Measurements from ENCODE around the gene TMEM253.

Gene TMEM253

DNA sequence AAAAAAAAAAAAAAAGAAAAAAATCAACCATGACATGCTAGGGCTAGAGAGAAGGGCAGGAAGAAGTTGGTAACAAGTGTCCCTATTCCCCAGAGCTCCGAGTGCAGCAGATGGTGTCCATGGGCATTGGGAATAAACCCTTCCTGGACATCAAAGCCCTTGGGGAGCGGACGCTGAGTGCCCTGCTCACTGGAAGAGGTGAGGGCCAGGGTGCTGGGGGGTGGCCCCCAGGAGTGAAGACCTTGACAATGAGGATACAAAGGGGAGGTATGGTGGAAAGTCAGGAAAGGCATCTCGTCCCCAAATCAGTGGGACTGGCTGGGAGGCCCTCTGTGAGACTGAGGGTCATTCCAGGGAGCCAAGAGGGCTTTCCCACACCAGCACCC lies 14.0 kb upstream of the TMEM253 start:
- no peak overlapping the region for H3K4me3 ChIP-seq (ENCODE audit: low read depth, low read length)

GRCh38 chr14:21087294-21088091 lies 13.4 kb upstream of the TMEM253 start:
- H3K4me3 ChIP-seq (ENCODE audit: low read depth, low read length) = no peak overlapping the region
- TF ChIP-seq, protein P1, sequence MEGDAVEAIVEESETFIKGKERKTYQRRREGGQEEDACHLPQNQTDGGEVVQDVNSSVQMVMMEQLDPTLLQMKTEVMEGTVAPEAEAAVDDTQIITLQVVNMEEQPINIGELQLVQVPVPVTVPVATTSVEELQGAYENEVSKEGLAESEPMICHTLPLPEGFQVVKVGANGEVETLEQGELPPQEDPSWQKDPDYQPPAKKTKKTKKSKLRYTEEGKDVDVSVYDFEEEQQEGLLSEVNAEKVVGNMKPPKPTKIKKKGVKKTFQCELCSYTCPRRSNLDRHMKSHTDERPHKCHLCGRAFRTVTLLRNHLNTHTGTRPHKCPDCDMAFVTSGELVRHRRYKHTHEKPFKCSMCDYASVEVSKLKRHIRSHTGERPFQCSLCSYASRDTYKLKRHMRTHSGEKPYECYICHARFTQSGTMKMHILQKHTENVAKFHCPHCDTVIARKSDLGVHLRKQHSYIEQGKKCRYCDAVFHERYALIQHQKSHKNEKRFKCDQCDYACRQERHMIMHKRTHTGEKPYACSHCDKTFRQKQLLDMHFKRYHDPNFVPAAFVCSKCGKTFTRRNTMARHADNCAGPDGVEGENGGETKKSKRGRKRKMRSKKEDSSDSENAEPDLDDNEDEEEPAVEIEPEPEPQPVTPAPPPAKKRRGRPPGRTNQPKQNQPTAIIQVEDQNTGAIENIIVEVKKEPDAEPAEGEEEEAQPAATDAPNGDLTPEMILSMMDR (IDR thresholded peaks at IDR 0.05; ENCODE audit: low read depth, low read length) = no peak

More for the DNA sequence above, 14.0 kb upstream of the TMEM253 start:
- TF ChIP-seq, protein P1 (IDR thresholded peaks at IDR 0.05; ENCODE audit: low read depth, low read length) = no peak

DNA sequence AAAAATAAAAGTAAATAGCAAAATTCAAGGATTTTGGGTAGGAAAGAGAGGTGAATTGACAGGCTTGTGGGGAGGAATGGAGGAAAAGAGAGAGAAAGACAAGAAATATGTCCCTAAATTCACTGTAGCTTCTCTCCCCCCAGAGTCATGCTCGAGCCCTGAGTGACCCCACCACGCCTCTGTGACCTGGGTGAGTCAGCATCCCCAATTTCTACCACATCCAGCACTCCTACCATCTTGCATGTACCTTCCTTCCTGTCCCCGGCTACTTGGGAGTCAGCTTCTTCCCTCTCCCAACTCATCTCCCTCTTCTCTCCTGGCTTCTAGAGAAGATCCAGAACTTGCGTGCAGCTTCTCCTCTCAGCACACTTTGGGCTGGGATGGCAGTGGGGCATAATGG lies 12.2 kb upstream of the TMEM253 start:
- H3K4me3 ChIP-seq (ENCODE audit: low read depth, low read length) = no peak overlapping the region
- TF ChIP-seq, protein P1 (IDR thresholded peaks at IDR 0.05; ENCODE audit: low read depth, low read length) = no peak

DNA sequence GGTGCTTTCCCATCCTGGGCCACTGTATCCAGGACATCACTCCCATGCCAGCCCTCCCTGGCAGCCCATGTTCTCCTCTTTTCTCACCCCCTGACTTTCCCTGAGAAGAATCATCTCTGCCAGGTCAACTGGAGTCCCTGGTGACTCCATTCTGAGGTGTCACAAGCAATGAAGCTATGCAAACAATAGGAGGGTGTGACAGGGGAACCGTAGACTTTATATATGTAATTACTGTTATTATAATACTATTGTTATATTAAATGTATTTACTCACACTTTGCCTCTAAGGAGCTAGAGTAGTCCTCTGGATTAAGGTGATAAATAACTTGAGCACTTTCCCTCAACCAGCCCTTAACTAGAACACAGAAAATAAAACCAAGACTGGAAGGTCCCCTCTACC lies 11.6 kb upstream of the TMEM253 start:
- TF ChIP-seq, protein P1 (IDR thresholded peaks at IDR 0.05; ENCODE audit: low read depth, low read length) = no peak
- no peak overlapping the region for H3K4me3 ChIP-seq (ENCODE audit: low read depth, low read length)

- no peak overlapping the region for H3K4me3 ChIP-seq (ENCODE audit: low read depth, low read length)
- TF ChIP-seq, protein P1 (IDR thresholded peaks at IDR 0.05; ENCODE audit: low read depth, low read length) = no peak
These were observed 11.0 kb upstream of the TMEM253 start for GRCh38 chr14:21089877-21090193.

DNA sequence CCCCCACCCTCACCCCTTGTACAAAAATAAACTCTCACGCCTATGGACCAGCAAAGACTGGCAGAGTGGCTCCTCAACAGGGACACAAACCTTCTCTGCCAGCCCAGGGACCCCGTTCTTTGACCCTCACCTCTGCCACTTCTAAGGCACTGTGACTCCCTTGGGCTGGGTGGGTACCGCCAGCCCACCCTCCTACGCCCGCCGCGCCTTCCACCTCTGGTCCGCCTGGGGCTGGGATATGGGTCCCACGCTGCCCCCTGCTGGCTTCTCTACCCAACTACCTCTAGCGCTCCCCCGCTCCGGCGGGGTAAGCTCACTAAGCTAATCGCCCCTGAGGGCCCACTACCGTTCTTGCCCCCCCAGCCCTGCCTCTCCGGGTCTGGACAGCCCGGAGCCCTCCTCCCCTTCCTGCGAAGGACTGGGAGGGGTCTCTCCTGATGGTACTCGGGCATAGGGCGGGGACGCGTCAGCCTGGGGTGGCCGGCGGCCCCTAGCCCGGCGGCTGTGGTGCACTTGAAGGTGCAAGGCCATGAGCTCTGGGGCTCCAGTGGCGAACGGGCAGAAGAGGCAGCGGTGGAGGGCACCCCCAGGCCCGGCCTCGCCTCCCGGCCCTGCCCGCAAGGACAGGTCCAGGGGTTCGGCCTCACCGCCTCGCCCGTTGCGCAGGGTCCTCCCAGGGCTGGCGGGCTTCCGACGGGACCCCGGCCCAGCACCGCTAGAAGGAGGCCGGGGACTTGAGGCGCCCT lies 10.5 kb upstream of the TMEM253 start:
- TF ChIP-seq, protein P1 (IDR thresholded peaks at IDR 0.05; ENCODE audit: low read depth, low read length) = peak; percentile 50
- no peak overlapping the region for H3K4me3 ChIP-seq (ENCODE audit: low read depth, low read length)

Measured in WI38 (cell line).